NCI-H748 treated with DMSO at 0.1 percent for 48 hours (cell line): ENCODE measurements around the gene BCO1.
"Not testable (repeated sequence)": the region's sequence is repeated elsewhere in the genome, so short reads cannot be mapped to it uniquely, and the experiment has no call there.

Experiments used
- DNase-seq: peaks from one replicate; lab custom pipeline; 2025; lab: John Stamatoyannopoulos, UW

The BCO1 gene

GRCh38 chr16:81238296-81239011 lies at the start of gene BCO1:
BCO1 (plus strand) TSS chr16:81238689; CDS start chr16:81238909, 220 bp downstream.
- peak; percentile 6 for DNase-seq

- DNase-seq, result no peak
These were observed 49.3 kb upstream of the BCO1 start for GRCh38 chr16:81189100-81189664.

GRCh38 chr16:81190667-81191066 lies 47.8 kb upstream of the BCO1 start:
- no peak for DNase-seq

DNA sequence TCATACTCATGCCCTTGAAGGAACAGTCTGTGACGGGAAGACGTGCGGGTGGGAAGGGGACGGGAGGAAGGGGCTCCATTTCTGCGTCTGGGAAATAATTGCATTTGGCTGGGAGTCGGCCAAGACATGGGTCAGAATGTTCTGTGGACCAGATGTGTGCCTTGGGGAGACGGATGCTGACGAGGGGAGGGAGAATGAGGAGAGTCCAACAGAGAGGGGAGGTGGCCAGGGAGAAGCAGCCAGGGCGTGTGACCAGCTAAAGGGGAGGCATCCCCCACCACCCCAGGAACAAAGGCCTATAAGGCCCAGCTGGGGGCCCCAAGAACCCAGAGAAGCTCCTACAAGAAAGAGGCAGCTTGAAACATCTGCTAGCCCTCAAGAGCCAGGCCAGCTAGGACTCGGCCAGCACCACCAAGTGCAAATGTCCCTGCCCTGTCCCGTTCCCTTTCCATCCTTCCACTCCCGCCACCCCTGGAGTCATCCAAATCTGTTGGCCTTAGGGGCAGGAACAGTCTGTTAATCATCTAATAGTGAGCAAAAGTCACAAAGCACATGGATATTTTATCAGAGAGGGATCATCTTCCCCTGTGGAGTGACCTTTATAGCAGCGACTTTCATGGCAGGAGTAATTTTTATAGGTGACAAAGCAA lies 42.5 kb upstream of the BCO1 start:
- no peak for DNase-seq

DNA sequence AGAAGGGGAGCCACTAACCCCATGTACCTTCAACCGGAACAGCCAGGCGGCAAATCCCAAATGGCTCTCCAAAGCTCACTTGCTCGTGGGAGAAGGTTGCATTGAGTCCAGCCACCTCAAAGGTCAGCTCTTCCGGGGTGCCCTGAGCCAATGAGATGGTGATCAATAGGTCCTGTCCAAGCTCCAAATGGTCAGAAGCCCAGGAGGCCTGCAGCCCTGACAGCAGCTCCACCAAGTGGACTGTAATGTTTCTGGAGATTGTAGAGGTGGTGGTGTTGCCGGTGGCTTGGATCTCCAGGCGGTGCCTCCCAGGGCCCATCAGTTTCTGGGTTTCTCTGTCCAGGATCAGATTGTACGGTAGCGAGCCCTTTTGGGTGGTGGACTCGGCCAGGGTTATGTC lies 39.9 kb upstream of the BCO1 start:
- no peak for DNase-seq

DNA sequence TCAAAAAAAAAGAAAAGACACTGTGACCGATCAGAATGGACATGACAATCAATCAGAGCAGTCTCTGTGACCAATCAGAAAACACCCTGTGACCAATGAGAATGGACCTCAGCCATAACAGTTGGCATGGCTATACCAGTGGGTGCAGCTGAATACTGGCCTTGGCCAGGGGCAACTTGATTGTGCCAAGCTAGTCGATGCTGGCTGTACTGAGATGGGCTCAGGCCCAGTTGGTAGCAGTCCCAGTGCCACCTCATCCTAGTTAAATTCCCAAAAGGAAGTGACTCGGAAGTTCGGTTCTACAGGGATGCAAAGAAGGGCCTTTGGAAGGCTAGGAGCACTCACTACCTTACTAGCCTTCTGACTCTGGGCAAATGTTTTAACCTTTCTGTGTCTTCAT lies 37.2 kb upstream of the BCO1 start:
- DNase-seq, result no peak

- DNase-seq, result peak; percentile 23
These were observed 33.5 kb upstream of the BCO1 start for GRCh38 chr16:81204798-81205680.

- DNase-seq, result no peak
These were observed 31.4 kb upstream of the BCO1 start for GRCh38 chr16:81207076-81207475.

GRCh38 chr16:81210807-81211206 lies 27.7 kb upstream of the BCO1 start:
- no peak for DNase-seq

GRCh38 chr16:81212830-81213465 lies 25.5 kb upstream of the BCO1 start:
- DNase-seq, result no peak

DNA sequence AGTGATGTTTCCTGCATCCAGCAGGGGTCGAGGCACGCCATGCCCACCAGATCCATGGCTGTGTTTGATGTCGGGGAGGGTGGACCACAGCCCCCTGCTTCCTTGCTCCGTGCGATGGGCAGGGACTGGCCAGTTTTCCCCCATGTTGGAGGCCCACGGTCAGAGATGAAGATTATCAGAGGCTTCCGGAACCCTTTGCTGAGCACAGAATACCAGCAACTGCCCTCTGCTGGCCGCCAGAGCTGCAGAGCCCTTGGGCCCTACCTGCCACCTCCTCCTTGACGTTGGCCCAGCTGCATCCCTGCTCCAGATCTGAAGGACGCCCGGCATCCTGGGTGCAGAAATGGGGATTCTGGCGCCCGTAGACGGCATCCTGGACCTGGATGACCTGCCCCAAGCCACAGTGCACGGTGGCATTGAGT lies 23.7 kb upstream of the BCO1 start:
- no peak for DNase-seq

DNA sequence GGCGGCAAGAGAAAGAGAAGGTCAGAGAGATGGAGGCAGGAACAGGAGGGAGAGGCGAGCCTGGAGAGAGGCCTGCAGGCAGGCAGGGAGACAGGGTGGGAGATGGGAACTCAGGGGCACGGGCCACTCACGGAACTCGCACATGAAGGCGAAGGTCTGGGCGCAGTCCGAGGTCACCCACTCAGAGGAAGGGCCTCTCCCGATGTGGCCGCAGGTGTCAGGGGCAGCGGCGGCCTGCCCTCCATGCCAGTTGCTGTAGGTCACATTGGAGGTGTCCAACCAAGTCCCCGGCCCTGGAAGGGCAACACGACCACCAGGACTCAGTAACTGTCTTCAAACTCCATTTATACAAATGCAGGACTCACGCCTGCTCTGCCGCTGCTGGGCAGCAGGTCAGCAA lies 22.4 kb upstream of the BCO1 start:
- DNase-seq, result no peak

DNA sequence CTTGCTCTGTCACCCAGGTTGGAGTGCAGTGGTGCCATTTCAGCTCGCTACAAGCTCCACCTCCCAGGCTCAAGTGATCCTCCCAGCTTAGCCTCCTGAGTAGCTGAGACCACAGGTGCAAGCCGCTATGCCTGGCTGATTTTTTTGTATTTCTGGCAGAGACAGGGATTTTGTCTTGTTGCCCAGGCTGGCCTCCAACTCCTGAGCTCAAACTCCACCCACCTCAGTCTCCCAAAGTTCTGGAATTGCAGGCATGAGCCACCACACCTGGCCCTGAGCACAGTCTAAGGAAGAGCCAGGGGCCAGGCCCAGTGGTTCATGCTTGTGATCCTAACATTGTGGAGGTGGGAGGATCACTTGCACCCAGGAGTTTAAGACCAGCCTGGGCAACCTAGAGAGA lies 21.8 kb upstream of the BCO1 start:
- DNase-seq, result no peak

GRCh38 chr16:81219151-81219550 lies 19.3 kb upstream of the BCO1 start:
- no peak for DNase-seq

DNA sequence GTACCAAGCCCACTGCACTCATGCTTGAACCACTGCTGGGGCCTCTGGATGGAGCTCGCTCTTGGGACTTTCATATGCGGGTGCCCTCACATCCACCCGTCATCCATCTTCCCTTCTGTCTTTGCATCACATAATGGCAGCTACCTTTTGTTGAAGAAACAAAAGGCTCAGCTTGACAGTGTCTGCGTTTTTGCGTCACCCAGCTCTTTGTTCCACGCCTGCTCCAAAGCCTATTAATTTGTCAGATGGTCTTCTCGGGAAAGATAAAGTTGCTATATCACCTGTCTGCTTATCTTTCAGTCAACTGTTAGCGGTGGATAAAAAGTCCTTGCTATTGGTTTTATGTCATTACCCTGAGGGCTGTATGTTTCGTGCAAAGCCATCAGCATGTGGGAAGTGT lies 18.1 kb upstream of the BCO1 start:
- no peak for DNase-seq

GRCh38 chr16:81221731-81222130 lies 16.8 kb upstream of the BCO1 start:
- DNase-seq, result no peak

GRCh38 chr16:81224824-81225223 lies 13.7 kb upstream of the BCO1 start:
- no peak for DNase-seq

DNA sequence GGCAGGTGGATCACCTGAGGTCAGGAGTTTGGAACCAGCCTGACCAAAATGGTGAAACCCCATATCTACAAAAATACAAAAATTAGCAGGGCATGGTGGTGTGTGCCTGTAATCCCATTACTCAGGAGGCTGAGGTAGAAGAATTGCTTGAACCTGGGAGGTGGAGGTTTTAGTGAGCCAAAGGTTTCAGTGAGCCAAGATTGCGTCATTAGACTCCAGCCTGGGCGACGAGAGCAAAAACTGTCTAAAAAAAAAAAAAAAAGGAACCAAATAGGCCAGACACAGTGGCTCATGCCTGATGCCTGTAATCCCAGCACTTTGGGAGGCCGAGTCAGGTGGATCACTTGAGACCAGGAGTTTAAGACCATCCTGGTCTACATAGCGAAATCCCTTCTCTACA lies 12.8 kb upstream of the BCO1 start:
- not testable (repeated sequence) for DNase-seq

- DNase-seq, result no peak
These were observed 10.7 kb upstream of the BCO1 start for GRCh38 chr16:81227785-81228184.

GRCh38 chr16:81229811-81230210 lies 8.7 kb upstream of the BCO1 start:
- no peak for DNase-seq

GRCh38 chr16:81231014-81231413 lies 7.5 kb upstream of the BCO1 start:
- no peak for DNase-seq
